ENCODE measurements around the gene CHMP5.

GRCh38 chr9:33233626-33234342, 31.1 kb upstream of the CHMP5 start:
- TF ChIP-seq POLR2A (IDR thresholded peaks at IDR 0.05; ENCODE audit: low read depth) (no peak), CTCF (IDR thresholded peaks at IDR 0.05) (no peak)

Data from esophagus muscularis mucosa (tissue), 3 donors.